Mammary epithelial cell (primary cell): Measurements from ENCODE around the gene PTRHD1.

ENCODE experiments used
- EZH2 ChIP-seq: IDR thresholded peaks from 2 replicates; pipeline ENCODE4 v1.6.1; 2012; ENCODE audit warnings: low read length, inconsistent platforms, borderline replicate concordance
- TF ChIP-seq, protein P1 (sequence below), 2 donors: IDR thresholded peaks in 1 of 2; conservative IDR thresholded peaks in 1 of 2; 2 replicates each; pipeline ENCODE4 v1.5.1; 2011 to 2012; ENCODE audit warnings: inconsistent platforms in 2 of 2, low read length in 2 of 2, mild to moderate bottlenecking in 2 of 2, control low read depth in 1 of 2, low read depth in 1 of 2; ENCODE audit not compliant: insufficient read depth in 1 of 2; ENCODE audit errors: extremely low read depth in 1 of 2

- TF ChIP-seq, protein P1, sequence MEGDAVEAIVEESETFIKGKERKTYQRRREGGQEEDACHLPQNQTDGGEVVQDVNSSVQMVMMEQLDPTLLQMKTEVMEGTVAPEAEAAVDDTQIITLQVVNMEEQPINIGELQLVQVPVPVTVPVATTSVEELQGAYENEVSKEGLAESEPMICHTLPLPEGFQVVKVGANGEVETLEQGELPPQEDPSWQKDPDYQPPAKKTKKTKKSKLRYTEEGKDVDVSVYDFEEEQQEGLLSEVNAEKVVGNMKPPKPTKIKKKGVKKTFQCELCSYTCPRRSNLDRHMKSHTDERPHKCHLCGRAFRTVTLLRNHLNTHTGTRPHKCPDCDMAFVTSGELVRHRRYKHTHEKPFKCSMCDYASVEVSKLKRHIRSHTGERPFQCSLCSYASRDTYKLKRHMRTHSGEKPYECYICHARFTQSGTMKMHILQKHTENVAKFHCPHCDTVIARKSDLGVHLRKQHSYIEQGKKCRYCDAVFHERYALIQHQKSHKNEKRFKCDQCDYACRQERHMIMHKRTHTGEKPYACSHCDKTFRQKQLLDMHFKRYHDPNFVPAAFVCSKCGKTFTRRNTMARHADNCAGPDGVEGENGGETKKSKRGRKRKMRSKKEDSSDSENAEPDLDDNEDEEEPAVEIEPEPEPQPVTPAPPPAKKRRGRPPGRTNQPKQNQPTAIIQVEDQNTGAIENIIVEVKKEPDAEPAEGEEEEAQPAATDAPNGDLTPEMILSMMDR (conservative IDR thresholded peaks at IDR 0.05 in 1 of 2, IDR thresholded peaks at IDR 0.05 in 1 of 2; ENCODE audit: extremely low read depth in 1 of 2, insufficient read depth in 1 of 2, low read depth in 1 of 2, low read length in 2 of 2) = no peak
- no peak for TF ChIP-seq EZH2
Observed at GRCh38 chr2:24793761-24794435, 707 bp upstream of the PTRHD1 start.
